Testis (tissue), 3 donors: ENCODE results near the gene IGSF9. TPM values are rescaled to one million over a fixed set of nuclear protein-coding genes. Genes with fewer than 3 reads are reported as not detected.

Source experiments
- DNase-seq: peaks from one replicate; pipeline ENCODE4 v3.0.0-alpha.2; 2019
- H3K27ac ChIP-seq, 2 donors: fragments of 200-600 bp; sonication (generic); one replicate each; pipeline ENCODE4 v1.5.1; 2019
- H3K27me3 ChIP-seq: fragments of 200-600 bp; sonication (generic); one replicate; pipeline ENCODE4 v1.5.1; 2019
- H3K36me3 ChIP-seq: fragments of 200-600 bp; sonication (generic); one replicate; pipeline ENCODE4 v1.5.1; 2017; ENCODE audit warnings: low read depth; ENCODE audit errors: missing control alignments
- H3K4me1 ChIP-seq: fragments of 200-600 bp; sonication (generic); one replicate; pipeline ENCODE4 v1.5.1; 2019
- H3K4me3 ChIP-seq, 2 donors: fragments of 200-600 bp; sonication (generic); one replicate each; pipeline ENCODE4 v1.5.1; 2017 to 2019
- H3K9me3 ChIP-seq: fragments of 200-600 bp; sonication (generic); one replicate; pipeline ENCODE4 v1.5.1; 2017
- CTCF ChIP-seq, 3 experiments: fragments of 450-650 bp in 2 of 3; fragments of 200-600 bp in 1 of 3; sonication (generic) in 1 of 3; IDR thresholded peaks; one replicate each; pipeline ENCODE4 v1.5.1; 2016 to 2019; ENCODE audit warnings: antibody characterized with exemption in 3 of 3, mild to moderate bottlenecking in 2 of 3, moderate library complexity in 1 of 3
- POLR2A ChIP-seq: fragments of 450-650 bp; IDR thresholded peaks from one replicate; pipeline ENCODE4 v1.6.1; 2017; ENCODE audit warnings: antibody characterized with exemption, mild to moderate bottlenecking, moderate library complexity
- WGBS, 2 donors: methylation state at CpG; one replicate each; pipeline ENCODE4 v1.1.5; 2018; 5-methylcytosine and 5-hydroxymethylcytosine counted together
- intact Hi-C: fragments of 100-400 bp; cut with DNase I; formaldehyde crosslinking; loops from one replicate; pipeline ENCODE4 v1.15.1; 2023; ENCODE audit warnings: low total_unique reads
- polyA plus RNA-seq: library from polyadenylated mRNA; stranded (reverse); fragments of 350-450 nt; fragmentation: Illumina TruSeq; extraction: RNeasy Lipid Tissue Mini Kit (QIAGEN cat#74804); gene quantifications from one replicate; pipeline ENCODE4 v1.2.3, GENCODE V29; 2014; ENCODE audit warnings: low read depth, low replicate concordance; ENCODE audit not compliant: insufficient read depth
- total RNA-seq, 2 donors: library from RNA; depleted of rRNA; stranded (reverse); fragments of >200 nt; gene quantifications; one replicate each; pipeline ENCODE4 v1.2.3, GENCODE V29; 2016

IGSF9 gene
- total and polyA plus RNA-seq, 3 donors from 2014 or later: 4.8 to 10.2 (median 7.9) TPM

GRCh38 chr1:159968901-159969300 is 23.5 kb upstream of the IGSF9 start:
- H3K9me3 ChIP-seq: no peaks in the 10 kb centered on the region
- TF ChIP-seq POLR2A (no peak), CTCF (IDR thresholded peaks at IDR 0.05) (no peak)
- no peaks in the 10 kb centered on the region for H3K27me3 ChIP-seq
- H3K27ac ChIP-seq: no peak overlapping the region
- H3K4me3 ChIP-seq: no peak overlapping the region
- intact Hi-C loops: no loop called here
- no peaks in the 10 kb centered on the region for H3K36me3 ChIP-seq
- WGBS, 2 donors: 96 to 99% methylated on average over 3 of the region's 3 CpGs
- peaks cover 4% of the 10 kb centered on the region for H3K4me1 ChIP-seq
- no peak for DNase-seq

- no peak for DNase-seq
- H3K4me1 ChIP-seq: no peaks in the 10 kb centered on the region
- no peaks in the 10 kb centered on the region for H3K36me3 ChIP-seq
- intact Hi-C loops: no loop called here
- H3K4me3 ChIP-seq: no peak overlapping the region
- TF ChIP-seq POLR2A (no peak), CTCF (IDR thresholded peaks at IDR 0.05) (no peak)
- 82 to 86% methylated on average over 2 of the region's 2 CpGs for WGBS, 2 donors
- no peaks in the 10 kb centered on the region for H3K9me3 ChIP-seq
- no peaks in the 10 kb centered on the region for H3K27me3 ChIP-seq
- H3K27ac ChIP-seq: no peak overlapping the region
Observed at GRCh38 chr1:159965263-159965662, 19.9 kb upstream of the IGSF9 start.

DNA sequence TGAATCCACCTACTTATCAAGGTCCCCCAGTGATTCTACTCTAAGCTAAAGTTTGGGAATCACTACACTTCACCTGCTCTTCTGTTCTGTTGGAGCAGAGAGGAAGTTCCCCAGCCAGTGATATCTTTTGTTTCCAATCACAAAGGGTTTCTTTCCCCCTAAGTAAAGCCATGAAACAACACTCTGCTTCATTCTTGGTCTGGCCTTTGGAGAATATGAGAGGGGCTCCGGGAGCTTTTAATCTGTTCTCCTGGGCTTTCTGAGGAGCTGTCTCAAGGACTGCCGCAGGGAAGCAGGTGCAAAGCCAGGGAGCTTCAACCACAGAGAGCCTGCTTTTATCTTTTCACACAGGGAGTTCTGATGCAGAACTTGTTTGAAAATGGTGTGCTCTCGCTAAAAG is 18.7 kb upstream of the IGSF9 start:
- 44 to 61% methylated on average over 3 of the region's 3 CpGs for WGBS, 2 donors
- no peaks in the 10 kb centered on the region for H3K4me1 ChIP-seq
- intact Hi-C loops: no loop called here
- no peaks in the 10 kb centered on the region for H3K36me3 ChIP-seq
- H3K9me3 ChIP-seq: no peaks in the 10 kb centered on the region
- no peak for TF ChIP-seq POLR2A
- no peak for TF ChIP-seq CTCF (IDR thresholded peaks at IDR 0.05)
- no peak for DNase-seq
- H3K27me3 ChIP-seq: no peaks in the 10 kb centered on the region
- H3K27ac ChIP-seq: no peak overlapping the region
- H3K4me3 ChIP-seq: no peak overlapping the region

GRCh38 chr1:159962176-159962575 is 16.8 kb upstream of the IGSF9 start:
- intact Hi-C loops: no loop called here
- Histone ChIP-seq H3K4me1 (no peaks in the 10 kb centered on the region), H3K4me3 (no peak overlapping the region), H3K36me3 (no peaks in the 10 kb centered on the region), H3K27ac (no peak overlapping the region), H3K9me3 (no peaks in the 10 kb centered on the region), H3K27me3 (no peaks in the 10 kb centered on the region)
- 92 to 98% methylated on average over 11 of the region's 11 CpGs for WGBS, 2 donors
- TF ChIP-seq CTCF (IDR thresholded peaks at IDR 0.05) (no peak), POLR2A (no peak)
- no peak for DNase-seq

DNA sequence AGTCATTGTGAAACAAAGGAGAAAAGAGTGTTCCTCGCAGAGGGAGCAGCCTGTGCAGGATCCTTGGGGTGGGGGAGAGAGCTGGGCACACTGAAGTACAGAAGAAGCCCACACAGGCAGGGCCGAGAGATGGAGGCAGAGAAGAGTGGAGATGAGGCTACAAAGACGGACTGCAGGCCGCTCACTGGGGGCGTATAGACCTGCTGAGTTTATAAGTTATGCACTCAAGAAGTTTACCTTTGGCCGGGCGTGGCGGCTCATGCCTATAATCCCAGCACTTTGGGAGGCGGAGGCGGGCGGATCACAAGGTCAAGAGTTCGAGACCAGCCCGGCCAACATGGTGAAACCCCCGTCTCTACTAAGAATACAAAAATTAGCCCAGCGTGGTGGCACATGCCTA is 16.2 kb upstream of the IGSF9 start:
- TF ChIP-seq POLR2A (no peak), CTCF (IDR thresholded peaks at IDR 0.05) (no peak)
- 86 to 91% methylated on average over 15 of the region's 15 CpGs for WGBS, 2 donors
- no peaks in the 10 kb centered on the region for H3K9me3 ChIP-seq
- no peak overlapping the region for H3K27ac ChIP-seq
- no peaks in the 10 kb centered on the region for H3K27me3 ChIP-seq
- no peaks in the 10 kb centered on the region for H3K36me3 ChIP-seq
- intact Hi-C loops: no loop called here
- H3K4me1 ChIP-seq: no peaks in the 10 kb centered on the region
- no peak for DNase-seq
- H3K4me3 ChIP-seq: no peak overlapping the region
